ENCODE data around the gene FMO4.
A peak's percentile ranks its signal among the peaks of the same experiment; 100 is the strongest.

FMO4 gene

DNA sequence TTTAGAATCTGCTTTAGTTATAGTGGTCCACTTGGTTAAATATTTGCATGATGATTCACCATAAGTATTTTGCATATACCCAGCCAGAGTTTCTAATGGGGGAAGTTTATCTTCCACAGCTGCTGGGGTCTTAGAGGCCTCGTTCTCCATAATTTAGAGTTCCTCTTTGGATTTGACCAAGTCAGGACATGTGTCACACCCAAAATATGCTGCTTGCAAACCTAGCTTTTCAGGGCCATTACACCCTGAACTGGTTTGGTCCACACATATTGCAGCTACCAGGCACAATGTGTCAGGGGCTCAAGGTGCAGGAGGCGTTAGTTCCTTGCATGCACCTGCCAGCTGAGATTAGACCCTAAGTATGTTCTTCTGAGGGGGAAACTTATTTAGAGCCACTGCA lies 17.1 kb upstream of the FMO4 start:
- no peak for DNase-seq (ENCODE audit: low read depth)
- TF ChIP-seq, protein P1, sequence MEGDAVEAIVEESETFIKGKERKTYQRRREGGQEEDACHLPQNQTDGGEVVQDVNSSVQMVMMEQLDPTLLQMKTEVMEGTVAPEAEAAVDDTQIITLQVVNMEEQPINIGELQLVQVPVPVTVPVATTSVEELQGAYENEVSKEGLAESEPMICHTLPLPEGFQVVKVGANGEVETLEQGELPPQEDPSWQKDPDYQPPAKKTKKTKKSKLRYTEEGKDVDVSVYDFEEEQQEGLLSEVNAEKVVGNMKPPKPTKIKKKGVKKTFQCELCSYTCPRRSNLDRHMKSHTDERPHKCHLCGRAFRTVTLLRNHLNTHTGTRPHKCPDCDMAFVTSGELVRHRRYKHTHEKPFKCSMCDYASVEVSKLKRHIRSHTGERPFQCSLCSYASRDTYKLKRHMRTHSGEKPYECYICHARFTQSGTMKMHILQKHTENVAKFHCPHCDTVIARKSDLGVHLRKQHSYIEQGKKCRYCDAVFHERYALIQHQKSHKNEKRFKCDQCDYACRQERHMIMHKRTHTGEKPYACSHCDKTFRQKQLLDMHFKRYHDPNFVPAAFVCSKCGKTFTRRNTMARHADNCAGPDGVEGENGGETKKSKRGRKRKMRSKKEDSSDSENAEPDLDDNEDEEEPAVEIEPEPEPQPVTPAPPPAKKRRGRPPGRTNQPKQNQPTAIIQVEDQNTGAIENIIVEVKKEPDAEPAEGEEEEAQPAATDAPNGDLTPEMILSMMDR (IDR thresholded peaks at IDR 0.05; ENCODE audit: insufficient read depth, low read depth, low read length, missing control alignments): no peak
- no peak overlapping the region for H3K4me3 ChIP-seq (ENCODE audit: low read length)

- TF ChIP-seq, protein P1 (IDR thresholded peaks at IDR 0.05; ENCODE audit: insufficient read depth, low read depth, low read length, missing control alignments): no peak
- H3K4me3 ChIP-seq (ENCODE audit: low read length): no peak overlapping the region
- DNase-seq (ENCODE audit: low read depth): no peak
Measured at GRCh38 chr1:171298696-171299095, 15.3 kb upstream of the FMO4 start.

- TF ChIP-seq, protein P1 (IDR thresholded peaks at IDR 0.05; ENCODE audit: insufficient read depth, low read depth, low read length, missing control alignments): no peak
- no peak overlapping the region for H3K4me3 ChIP-seq (ENCODE audit: low read length)
- no peak for DNase-seq (ENCODE audit: low read depth)
Measured at GRCh38 chr1:171299342-171299741, 14.6 kb upstream of the FMO4 start.

- TF ChIP-seq, protein P1 (IDR thresholded peaks at IDR 0.05; ENCODE audit: insufficient read depth, low read depth, low read length, missing control alignments): no peak
- DNase-seq (ENCODE audit: low read depth): no peak
- no peak overlapping the region for H3K4me3 ChIP-seq (ENCODE audit: low read length)
Measured at GRCh38 chr1:171300401-171300800, 13.6 kb upstream of the FMO4 start.

GRCh38 chr1:171310661-171311087 lies 3.3 kb upstream of the FMO4 start:
- TF ChIP-seq, protein P1 (IDR thresholded peaks at IDR 0.05; ENCODE audit: insufficient read depth, low read depth, low read length, missing control alignments): no peak
- H3K4me3 ChIP-seq (ENCODE audit: low read length): no peak overlapping the region
- peak; percentile 14 for DNase-seq (ENCODE audit: low read depth)

DNA sequence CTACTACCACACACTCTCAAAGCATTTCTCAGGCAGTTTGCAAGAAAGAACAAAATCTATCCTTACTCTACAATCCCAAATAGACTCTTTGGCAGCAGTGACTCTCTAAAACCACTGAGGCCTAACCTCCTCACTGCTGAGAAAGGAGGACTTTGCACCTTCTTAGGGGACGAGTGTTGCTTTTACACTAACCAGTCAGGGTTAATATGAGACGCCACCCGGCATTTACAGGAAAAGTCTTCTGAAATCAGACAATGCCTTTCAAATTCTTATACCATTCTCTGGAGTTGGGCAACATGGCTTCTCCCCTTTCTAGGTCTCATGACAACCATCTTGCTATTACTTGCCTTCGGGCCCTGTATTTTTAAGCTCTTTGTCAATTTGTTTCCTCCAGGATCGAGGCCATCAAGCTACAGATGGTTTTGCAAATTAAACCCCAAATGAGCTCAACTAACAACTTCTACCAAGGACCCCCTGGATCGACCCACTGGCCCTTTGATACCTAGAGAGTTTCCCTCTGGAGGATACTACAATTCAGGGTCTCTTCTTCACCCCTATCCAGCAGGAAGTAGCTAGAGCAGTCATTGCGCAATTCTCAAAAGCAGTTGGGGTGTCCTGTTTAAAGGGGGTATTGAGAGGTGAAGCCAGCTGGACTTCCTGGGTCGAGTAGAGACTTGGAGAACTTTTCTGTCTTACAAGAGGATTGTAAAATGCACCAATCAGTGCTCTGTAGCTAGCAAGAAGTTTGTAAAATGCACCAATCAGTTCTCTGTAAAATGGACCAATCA lies 2.0 kb upstream of the FMO4 start:
- TF ChIP-seq, protein P1 (IDR thresholded peaks at IDR 0.05; ENCODE audit: insufficient read depth, low read depth, low read length, missing control alignments): no peak
- no peak for DNase-seq (ENCODE audit: low read depth)
- H3K4me3 ChIP-seq (ENCODE audit: low read length): no peak overlapping the region

DNA sequence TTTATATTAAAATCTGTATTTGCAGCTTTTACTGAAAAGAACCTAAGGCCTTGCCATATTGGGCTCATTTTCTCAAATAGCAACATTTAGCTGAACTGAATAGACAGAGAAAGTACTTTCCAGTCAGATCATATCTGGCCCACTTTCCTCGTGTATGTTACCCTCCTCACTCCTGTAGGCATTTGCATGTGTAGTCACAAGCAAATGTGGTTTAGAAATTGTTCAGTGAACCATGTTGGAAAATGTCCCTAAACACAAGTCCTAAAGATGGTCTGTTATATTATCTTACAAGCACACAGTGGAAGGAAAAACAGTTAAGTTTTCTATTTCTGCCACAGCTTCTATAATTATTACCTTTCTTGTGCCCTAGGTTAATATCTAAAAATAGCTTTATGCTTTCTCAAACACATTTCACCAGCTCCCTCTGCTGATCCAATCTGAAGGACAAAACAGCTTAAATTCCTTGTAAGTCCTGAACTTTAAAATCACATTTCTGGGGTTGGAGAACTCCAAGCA lies 606 bp upstream of the FMO4 start:
- TF ChIP-seq, protein P1 (IDR thresholded peaks at IDR 0.05; ENCODE audit: insufficient read depth, low read depth, low read length, missing control alignments): no peak
- DNase-seq (ENCODE audit: low read depth): no peak
- no peak overlapping the region for H3K4me3 ChIP-seq (ENCODE audit: low read length)
